HG03095 (cell line): Measurements from ENCODE around the gene USP7.
A peak's percentile ranks its signal among the peaks of the same experiment; 100 is the strongest.

Experiments used
- ATAC-seq: cut with Tn5 transposase; IDR thresholded peaks from one replicate; pipeline ENCODE4 v1.9.1; 2021; ENCODE audit warnings: moderate library complexity; ENCODE audit not compliant: unreplicated experiment

The USP7 gene

DNA sequence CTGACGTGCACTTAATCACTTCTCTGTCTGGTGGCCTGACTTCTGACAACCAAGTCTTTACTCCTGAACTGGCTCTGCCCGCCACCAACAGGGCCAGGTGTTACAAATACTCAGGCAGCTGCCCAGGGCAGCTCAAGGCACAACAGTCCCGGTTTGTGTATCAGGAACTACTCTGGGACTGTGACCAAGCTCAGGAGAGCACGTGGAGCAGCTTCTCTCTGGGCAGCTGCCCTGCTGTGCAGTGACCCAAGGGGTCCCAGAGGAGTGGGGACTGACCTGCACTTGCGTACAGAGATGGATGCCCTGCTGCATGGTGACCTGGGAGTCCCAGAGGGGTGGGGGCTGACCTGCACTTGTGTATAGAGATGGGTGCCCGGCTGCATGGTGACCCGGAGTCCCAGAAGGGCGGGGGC, 59.7 kb downstream of the USP7 start:
- ATAC-seq, result no peak

GRCh38 chr16:8903004-8903403, 60.7 kb downstream of the USP7 start:
- ATAC-seq, result no peak

GRCh38 chr16:8901320-8901861, 62.3 kb downstream of the USP7 start:
- no peak for ATAC-seq

DNA sequence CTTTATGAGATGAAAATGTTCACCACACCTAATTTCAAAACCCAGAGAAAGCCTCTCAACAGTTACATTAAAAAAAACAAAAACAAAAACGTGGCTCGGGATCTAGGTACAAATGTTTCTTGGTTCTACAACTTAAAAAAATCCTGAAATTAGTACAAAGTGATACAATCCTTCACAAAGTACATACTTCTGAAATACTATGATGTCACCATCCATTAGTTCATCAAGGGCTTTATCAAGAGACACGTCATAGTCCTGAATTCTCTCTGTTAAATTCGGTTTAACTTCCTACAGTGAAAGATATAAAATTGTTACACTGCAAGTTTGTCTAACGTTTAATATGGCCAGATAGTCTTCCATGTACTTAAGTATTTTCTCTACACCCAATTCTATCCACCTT, 63.4 kb downstream of the USP7 start:
- ATAC-seq, result no peak

DNA sequence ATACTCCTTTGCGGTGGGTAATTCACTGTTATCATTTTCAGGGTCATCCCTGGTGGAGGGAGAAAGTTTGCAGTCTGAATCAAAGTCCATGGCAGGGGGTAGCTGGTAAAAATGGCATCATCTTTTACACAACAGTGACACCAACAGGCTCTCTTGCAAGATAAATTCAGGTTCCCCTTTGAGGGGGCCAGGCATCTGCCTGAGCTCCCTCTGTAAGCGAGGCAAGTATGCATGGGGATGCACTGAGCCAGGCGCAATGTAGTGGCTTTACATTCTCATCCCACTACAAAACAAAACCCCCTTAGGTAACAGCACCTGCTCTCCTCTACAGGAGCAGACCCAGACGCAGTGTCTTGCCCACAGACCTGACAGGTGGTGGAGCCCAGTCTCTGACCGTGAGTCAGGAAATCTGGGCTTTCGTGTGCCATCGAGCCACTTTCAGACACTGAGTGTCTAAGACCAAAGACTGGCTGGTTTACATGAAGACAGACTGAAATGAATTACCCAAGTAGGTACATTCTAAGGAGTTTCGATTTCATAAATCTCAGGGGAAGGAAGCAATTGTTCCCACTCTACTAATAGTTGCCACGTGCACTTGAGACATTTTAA, 63.9 kb downstream of the USP7 start:
- ATAC-seq, result no peak

DNA sequence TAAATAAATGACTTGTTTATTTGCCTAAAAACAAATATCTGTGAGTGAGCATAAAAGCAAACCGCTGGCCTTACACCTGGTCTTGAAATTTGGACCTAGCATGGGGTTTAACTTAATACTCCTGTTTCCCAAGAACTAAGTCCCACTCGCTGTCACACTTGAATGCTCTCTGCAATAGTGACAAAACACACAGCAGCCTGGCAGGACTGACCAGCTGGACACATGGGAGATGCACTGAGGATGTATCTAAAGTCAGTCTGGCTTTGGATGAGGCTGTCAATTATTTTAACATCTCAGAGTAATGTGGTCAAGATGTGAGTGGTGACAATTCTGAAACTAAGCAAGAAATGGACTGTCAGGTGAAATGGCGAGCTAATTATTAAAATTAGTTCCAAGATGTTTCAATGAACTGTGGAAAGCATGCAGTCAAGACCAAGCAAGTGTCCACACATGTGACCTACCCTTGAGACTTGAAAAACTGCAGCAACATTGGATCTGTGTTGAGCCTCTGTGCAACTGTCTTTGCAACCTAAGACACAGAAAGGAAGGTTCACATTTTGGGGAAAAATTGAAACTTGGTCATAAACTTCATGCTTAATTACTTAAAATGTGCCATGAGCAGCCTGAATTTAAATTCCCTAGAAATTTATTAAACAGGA, 64.9 kb downstream of the USP7 start:
- ATAC-seq, result no peak

DNA sequence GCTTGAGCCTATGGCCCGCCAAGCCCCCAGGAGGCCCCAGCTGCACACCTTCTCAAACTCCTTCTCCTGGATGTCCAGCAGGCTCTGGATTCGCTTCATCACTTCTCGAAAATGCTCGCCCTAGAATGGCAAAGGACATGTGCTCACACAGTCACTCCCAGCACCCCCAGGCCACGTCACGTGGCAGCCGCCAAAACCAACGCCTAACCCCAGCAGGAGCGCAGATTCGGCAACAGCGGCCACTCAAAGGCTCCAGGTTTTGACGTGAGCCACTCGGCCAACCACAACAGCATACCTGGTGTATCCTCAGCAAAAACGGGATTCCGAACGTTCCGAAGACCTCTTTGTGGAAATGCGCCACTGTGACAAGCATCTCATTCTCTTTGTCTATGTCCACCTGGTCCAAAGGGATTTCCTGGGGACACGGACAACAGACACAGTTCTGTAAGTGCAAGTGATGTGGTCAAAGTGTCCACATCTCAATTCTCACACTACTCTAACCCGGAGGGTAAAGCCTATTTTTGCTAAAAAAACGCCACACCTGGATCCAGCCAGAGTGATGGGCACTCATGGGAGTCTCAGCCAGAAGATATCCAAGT, 68.9 kb downstream of the USP7 start:
- ATAC-seq, result no peak

DNA sequence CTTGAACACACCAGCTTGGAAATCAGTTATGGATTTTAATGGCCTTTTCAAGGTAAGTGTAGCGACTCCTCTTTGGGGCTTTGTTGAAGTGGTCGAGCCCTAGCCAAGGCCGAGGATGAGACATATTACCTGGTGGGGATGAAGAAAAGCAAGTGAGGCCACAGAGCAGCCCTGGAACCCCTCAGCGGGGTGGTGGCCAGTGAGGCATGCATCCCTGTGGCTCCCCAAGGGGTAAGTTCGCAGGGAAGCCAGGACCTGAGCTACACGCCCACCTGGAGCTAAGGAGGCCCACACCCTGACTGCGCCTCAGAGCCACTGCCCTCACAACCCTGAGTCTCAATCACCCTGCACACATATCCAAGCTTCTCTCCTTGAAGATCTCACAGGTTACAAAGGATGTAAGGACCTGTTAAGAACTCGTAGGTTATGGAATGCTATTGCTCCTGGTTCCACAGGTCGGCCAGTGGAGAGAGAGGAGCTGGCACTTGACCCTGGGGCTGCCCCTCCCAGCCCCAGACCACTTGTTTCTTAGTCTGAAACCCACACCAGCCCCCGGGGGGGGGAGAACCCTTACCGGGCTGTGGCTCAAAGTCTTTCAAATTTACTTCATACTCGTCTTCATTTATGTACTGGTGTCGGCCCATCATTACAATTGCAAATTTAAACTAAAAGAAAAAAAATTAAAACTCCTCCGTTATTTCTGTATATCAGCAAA, 69.6 kb downstream of the USP7 start:
- no peak for ATAC-seq

DNA sequence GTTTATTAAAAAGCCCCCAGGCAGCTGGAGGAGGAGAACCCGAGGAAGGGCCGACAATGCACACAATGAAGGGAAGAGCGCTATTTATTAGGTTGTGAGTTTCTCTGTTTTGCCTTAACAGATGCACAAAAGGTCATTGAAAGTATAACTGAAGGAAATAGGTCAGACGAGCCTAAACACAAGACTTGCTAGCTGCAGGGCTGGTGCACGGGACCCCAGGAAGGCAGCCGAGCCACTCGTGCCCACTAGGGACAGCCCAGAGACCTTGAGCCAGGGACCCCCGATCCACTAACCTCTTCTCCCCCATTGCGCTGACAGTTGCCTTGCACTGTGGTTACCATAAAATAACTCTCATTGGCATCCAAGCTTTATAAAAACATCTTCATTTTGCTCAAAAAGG, 70.3 kb downstream of the USP7 start:
- ATAC-seq, result no peak

DNA sequence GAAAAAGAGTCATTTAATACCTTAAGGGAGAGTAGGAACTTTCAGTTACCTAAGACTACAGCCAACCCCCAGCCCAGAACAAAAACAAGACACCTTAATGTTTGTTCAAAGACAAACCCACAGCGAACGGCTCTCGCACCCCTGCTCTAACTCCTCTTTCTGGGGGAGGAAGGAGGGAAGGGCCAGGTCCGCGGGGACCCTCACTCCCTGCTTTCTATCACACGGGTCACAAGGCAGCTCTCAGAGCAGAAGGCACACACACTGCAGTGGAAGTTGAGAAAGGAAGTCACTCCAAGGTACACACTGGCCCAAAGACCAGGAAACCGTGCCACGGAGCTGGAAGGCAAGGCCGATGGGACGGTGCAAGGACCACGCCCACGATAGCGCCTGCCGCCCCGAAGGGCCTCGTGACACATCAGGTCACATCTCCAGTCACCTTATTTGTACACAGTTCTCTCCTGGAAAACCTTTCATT, 71.6 kb downstream of the USP7 start:
- peak; percentile 23 for ATAC-seq

GRCh38 chr16:8890549-8890921, 73.2 kb downstream of the USP7 start:
- no peak for ATAC-seq

- ATAC-seq, result no peak
Observed at GRCh38 chr16:8889893-8890548, 73.7 kb downstream of the USP7 start.

DNA sequence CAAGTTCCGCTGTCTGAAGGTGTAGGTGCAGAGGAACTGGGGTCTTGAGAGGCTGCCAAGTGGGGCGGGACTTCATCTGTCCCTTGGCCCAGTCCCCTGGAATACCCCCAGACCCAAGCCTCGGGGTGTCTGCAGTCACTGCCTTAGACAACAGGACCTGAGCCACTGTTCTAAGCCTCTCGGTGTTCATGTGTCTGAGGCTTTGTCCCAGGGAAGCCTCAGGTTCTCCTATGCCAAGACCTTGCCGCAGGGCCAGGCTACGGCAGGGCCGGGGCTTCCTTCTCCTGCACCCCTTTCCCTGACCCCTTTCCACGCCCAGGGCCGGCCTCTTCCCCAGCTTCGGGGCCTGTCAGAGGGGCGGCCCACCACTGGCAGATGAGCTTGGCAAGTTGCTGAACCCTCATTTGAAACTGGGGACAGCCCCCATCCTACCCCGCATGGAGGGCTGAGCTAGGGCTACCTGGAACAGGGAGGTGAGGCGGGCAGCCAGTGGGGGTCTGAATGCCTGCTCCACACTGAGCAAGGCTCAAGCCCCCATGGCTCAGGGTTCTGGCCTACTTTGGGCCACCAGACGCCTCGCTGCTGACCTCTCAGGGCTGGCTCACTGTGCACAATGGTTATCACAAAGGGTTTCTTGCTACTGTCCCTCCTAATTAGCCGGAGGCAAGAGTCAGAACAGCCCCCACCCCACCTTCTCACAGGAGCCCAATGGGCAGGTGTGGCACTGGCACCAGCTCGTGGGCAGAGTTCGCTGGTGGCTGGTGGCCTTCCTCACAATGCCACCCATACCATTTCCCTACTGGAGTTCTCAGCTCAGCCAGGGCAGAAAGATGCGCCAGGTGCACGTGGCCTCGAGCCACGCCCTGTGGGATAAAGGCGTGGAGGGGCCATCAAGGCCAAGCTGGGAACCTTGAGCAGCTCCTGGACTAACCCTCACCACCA, 74.5 kb downstream of the USP7 start:
- ATAC-seq, result no peak

DNA sequence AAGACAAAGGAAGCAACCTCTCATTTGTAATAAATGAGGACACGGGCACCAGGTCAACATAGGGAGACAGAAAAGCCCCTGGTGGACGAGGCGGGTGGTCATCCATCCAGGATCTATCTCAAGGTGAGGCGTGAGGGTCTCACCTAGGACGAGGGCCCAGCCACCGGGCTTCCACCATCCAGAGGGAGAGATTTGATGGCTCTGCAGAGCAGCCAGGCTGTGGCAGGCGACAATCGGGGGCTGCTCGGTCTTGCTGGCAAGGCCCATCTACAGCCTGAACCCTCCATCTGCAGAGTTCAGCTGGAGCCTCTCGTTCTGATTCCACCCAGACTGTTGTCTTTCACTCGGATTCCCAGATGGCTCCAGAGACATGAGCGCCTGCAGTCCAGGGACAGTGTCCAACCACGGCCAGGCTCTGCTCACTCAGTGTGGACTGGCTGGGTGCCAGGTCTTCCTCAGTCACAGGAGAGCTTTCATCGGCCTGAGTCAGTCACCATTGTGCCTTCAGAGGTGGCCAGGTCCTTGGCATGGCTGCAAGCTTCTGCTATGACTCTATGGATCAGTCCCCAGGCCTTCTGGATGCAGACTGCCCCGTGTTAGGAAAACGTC, 75.7 kb downstream of the USP7 start:
- ATAC-seq, result no peak

- no peak for ATAC-seq
Observed at GRCh38 chr16:8887431-8887765, 76.3 kb downstream of the USP7 start.

DNA sequence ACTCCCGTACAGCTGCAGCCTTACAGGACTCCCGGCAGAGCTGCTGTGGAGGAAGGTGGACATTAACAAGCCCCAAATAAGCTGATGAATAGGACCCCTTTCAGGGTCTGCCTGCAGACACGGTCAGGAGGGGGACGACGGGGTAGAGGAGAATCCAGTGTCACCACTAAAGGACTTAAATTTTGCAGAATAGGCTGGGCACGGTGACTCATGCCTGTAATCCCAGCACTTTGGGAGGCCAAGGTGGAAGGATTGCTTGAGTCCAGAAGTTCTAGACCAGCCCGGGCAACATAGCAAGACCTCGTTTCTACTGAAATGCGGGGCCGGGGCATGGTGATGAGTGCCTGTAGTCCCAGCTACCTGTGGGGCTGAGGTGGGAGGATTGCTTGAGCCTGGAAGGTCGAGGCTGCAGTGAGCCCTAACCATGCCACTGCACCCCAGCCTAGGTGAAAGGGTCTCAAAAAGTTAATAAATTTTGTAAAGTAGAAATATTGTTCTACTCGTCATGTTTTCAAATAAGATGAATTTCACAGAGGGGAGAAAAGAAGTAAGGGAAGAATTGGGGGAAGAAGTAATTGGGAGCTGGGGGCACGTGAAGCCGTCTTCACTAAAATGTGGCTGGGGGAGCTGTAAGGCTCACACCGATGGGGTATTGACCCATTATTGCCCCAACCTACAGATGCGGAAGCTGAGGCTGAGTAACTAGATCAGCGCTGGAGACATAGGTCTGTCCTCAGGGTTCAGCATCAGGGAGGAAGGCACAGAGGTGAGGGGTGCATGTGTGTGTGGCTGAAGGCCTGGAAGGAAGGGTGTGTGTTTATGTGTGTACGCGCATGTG, 76.9 kb downstream of the USP7 start:
- no peak for ATAC-seq

GRCh38 chr16:8885674-8886592, 77.8 kb downstream of the USP7 start:
- no peak for ATAC-seq
